HepG2 (cell line): Measurements from ENCODE around the gene PIK3CB. TPM values are rescaled to one million over a fixed set of nuclear protein-coding genes. Genes with fewer than 3 reads are reported as not detected.

Source experiments
- ATAC-seq: fragments of 200-7000 bp; cut with Tn5 transposase; 3 replicates; pipeline ENCODE4 v1.9.1; 2020; ENCODE audit warnings: mild to moderate bottlenecking, moderate library complexity
- BruUV-seq: library from RNA; stranded (reverse); fragments of 400-500 nt; replicated peaks from 2 replicates; lab custom pipeline; 2021; lab: Mats Ljungman, UMichigan
- CTCF ChIA-PET: fragments of 300-600 bp; formaldehyde crosslinking; extraction: SDS; loops from one replicate; lab custom pipeline; 2021; ENCODE audit warnings: low total read pairs, inconsistent platforms, low intra/inter-chr PET ratio; lab: Yijun Ruan, JAX
- POLR2A ChIA-PET: fragments of 350-600 bp; sonication (Branson Sonifier 250); formaldehyde crosslinking; loops from one replicate; lab custom pipeline; 2020; ENCODE audit warnings: antibody characterized with exemption, inconsistent platforms; lab: Yijun Ruan, JAX
- DNase-seq: peaks from one replicate; pipeline ENCODE4 v3.0.0-alpha.2; 2015; ENCODE audit warnings: low spot score
- FAIRE-seq: peaks from 3 replicates; lab custom pipeline; 2011; peaks lifted over from hg19 to GRCh38; lab: Jason Lieb, UNC
- H2AFZ ChIP-seq: one replicate; pipeline ENCODE4 v1.6.1; 2011; ENCODE audit warnings: low read length, inconsistent platforms
- H3K27ac ChIP-seq: fragments of 300-600 bp; 3 replicates; pipeline ENCODE4 v1.8.0; 2011; ENCODE audit warnings: mixed run types, mild to moderate bottlenecking, mixed read lengths, low read length, inconsistent platforms; ENCODE audit not compliant: insufficient read depth; ENCODE audit errors: extremely low read length
- H3K27me3 ChIP-seq, 2 experiments: fragments of 200-600 bp in 1 of 2; 2 replicates in 1 of 2; 3 replicates in 1 of 2; pipeline versions ENCODE4 v1.6.0 to v1.8.0; 2011; ENCODE audit warnings: low read length in 2 of 2, mild to moderate bottlenecking in 2 of 2, moderate library complexity in 2 of 2, inconsistent platforms in 1 of 2; ENCODE audit not compliant: insufficient read depth in 2 of 2, control insufficient read depth in 1 of 2
- H3K36me3 ChIP-seq, 2 experiments: fragments of 200-600 bp in 1 of 2; replicated peaks in 1 of 2; 2 replicates in 1 of 2; 3 replicates in 1 of 2; pipeline versions ENCODE4 v1.5.1 to v1.8.0; 2011; ENCODE audit warnings: low read length in 2 of 2, inconsistent platforms in 1 of 2; ENCODE audit not compliant: insufficient read depth in 2 of 2, control insufficient read depth in 1 of 2
- H3K4me1 ChIP-seq: 2 replicates; pipeline ENCODE4 v1.5.1; 2012; ENCODE audit warnings: low read length, inconsistent platforms; ENCODE audit not compliant: insufficient read depth
- H3K4me2 ChIP-seq: 2 replicates; pipeline ENCODE4 v1.6.0; 2011; ENCODE audit warnings: low read depth, low read length, inconsistent platforms
- H3K4me3 ChIP-seq, 3 experiments: fragments of 200-600 bp in 1 of 3; sonication (generic), shearing (Covaris generic) in 1 of 3; replicated peaks in 1 of 3; 2 replicates each; pipeline ENCODE4 v1.5.1; 2011 to 2016; ENCODE audit warnings: low read length in 3 of 3, inconsistent platforms in 2 of 3, low read depth in 2 of 3, mild to moderate bottlenecking in 2 of 3, control low read depth in 1 of 3, mixed read lengths in 1 of 3; ENCODE audit not compliant: insufficient read depth in 1 of 3
- H3K79me2 ChIP-seq: one replicate; pipeline ENCODE4 v1.6.1; 2011; ENCODE audit warnings: low read length, inconsistent platforms; ENCODE audit not compliant: insufficient read depth
- H3K9ac ChIP-seq: 2 replicates; pipeline ENCODE4 v1.6.0; 2011; ENCODE audit warnings: mild to moderate bottlenecking, low read depth, low read length, inconsistent platforms; ENCODE audit not compliant: insufficient read depth
- H3K9me3 ChIP-seq: 2 replicates; pipeline ENCODE4 v1.5.1; 2012; ENCODE audit warnings: mild to moderate bottlenecking, low read length
- H4K20me1 ChIP-seq: 2 replicates; pipeline ENCODE4 v1.6.0; 2011; ENCODE audit warnings: inconsistent platforms, mild to moderate bottlenecking, low read length, moderate library complexity; ENCODE audit not compliant: insufficient read depth
- ARID5B ChIP-seq: IDR thresholded peaks from 2 replicates; pipeline ENCODE4 v1.4.0; 2020; ENCODE audit warnings: mild to moderate bottlenecking, missing genetic modification reagents
- CBX5 ChIP-seq: sonication (generic); formaldehyde crosslinking; IDR thresholded peaks from 2 replicates; pipeline ENCODE4 v1.4.0; 2020; ENCODE audit warnings: missing genetic modification reagents, borderline replicate concordance
- HINFP ChIP-seq: sonication (generic); formaldehyde crosslinking; IDR thresholded peaks from 2 replicates; pipeline ENCODE4 v1.4.0; 2020; ENCODE audit warnings: low read depth, mild to moderate bottlenecking, missing genetic modification reagents
- HIVEP1 ChIP-seq: sonication (generic); formaldehyde crosslinking; IDR thresholded peaks from 2 replicates; pipeline ENCODE4 v1.4.0; 2020; ENCODE audit warnings: mild to moderate bottlenecking, missing genetic modification reagents
- NFRKB ChIP-seq: fragments of 450-650 bp; IDR thresholded peaks from 2 replicates; pipeline ENCODE4 v1.6.1; 2017
- NPAS2 ChIP-seq: sonication (generic); formaldehyde crosslinking; IDR thresholded peaks from 2 replicates; pipeline ENCODE4 v1.8.0; 2022; ENCODE audit warnings: mild to moderate bottlenecking, missing genetic modification reagents, borderline replicate concordance
- PAF1 ChIP-seq: IDR thresholded peaks from 2 replicates; pipeline ENCODE4 v1.6.1; 2016; ENCODE audit warnings: missing genetic modification reagents, missing compliant biosample characterization
- PRDM4 ChIP-seq: sonication (generic); formaldehyde crosslinking; IDR thresholded peaks from 2 replicates; pipeline ENCODE4 v1.9.0; 2021; ENCODE audit warnings: missing genetic modification reagents, borderline replicate concordance
- RBFOX2 ChIP-seq: fragments of 200-400 bp; formaldehyde crosslinking; IDR thresholded peaks from 2 replicates; pipeline ENCODE4 v1.6.1; 2017; ENCODE audit warnings: low read depth, mild to moderate bottlenecking, low read length
- TIGD3 ChIP-seq: sonication (generic); formaldehyde crosslinking; IDR thresholded peaks from 2 replicates; pipeline ENCODE4 v1.5.1; 2020; ENCODE audit warnings: mild to moderate bottlenecking, missing genetic modification reagents, borderline replicate concordance
- TMF1 ChIP-seq: sonication (generic); formaldehyde crosslinking; IDR thresholded peaks from 2 replicates; pipeline ENCODE4 v1.8.1; 2022; ENCODE audit warnings: low read depth, missing genetic modification reagents
- U2AF1 ChIP-seq: fragments of 200-400 bp; formaldehyde crosslinking; optimal IDR thresholded peaks from 2 replicates; pipeline ENCODE3; 2017; ENCODE audit warnings: mild to moderate bottlenecking, low read depth, low read length
- ZNF451 ChIP-seq: sonication (generic); formaldehyde crosslinking; IDR thresholded peaks from 2 replicates; pipeline ENCODE4 v1.5.0; 2020; ENCODE audit warnings: mild to moderate bottlenecking, missing genetic modification reagents
- ZNF576 ChIP-seq: sonication (generic); formaldehyde crosslinking; IDR thresholded peaks from 2 replicates; pipeline ENCODE4 v1.4.0; 2020; ENCODE audit warnings: mild to moderate bottlenecking, missing genetic modification reagents
- ZNF850 ChIP-seq: sonication (generic); formaldehyde crosslinking; conservative IDR thresholded peaks from 2 replicates; pipeline ENCODE4 v1.9.0; 2021; ENCODE audit warnings: mild to moderate bottlenecking, missing genetic modification reagents
- WGBS: methylation state at CpG from one replicate; pipeline ENCODE4 v1.1.6; 2017; ENCODE audit warnings: low lambda C conversion rate; 5-methylcytosine and 5-hydroxymethylcytosine counted together
- in situ Hi-C: cut with HindIII; loops from 2 replicates; pipeline ENCODE4 v1.10.0; 2017; ENCODE audit warnings: low pct_unique_long_range_greater_than_20kb; ENCODE audit not compliant: extremely low pct_ligation_motif_present
- intact Hi-C: fragments of 100-400 bp; cut with micrococcal nuclease; formaldehyde crosslinking; loops from one replicate; pipeline ENCODE4 v1.10.0; 2022; ENCODE audit not compliant: unreplicated experiment
- polyA plus RNA-seq, 8 experiments: library from polyadenylated mRNA; depleted of rRNA in 3 of 8; stranded (reverse) in 7 of 8; unstranded in 1 of 8; fragments of >200 nt; fragmentation: Illumina TruSeq in 4 of 8; extraction: Trizol in 4 of 8; gene quantifications; 2 replicates each; pipeline versions ENCODE4 v1.2.1 to v1.2.3, GENCODE V29; 2011 to 2016; ENCODE audit warnings: low read depth in 4 of 8, missing spikeins in 1 of 8, mixed read lengths in 1 of 8; ENCODE audit not compliant: insufficient read depth in 1 of 8
- total RNA-seq, 5 experiments: library from RNA; depleted of rRNA; stranded (reverse); fragments of >200 nt; fragmentation: Illumina TruSeq; extraction: Trizol; gene quantifications; 2 replicates each; pipeline ENCODE4 v1.2.3, GENCODE V29; 2016; ENCODE audit warnings: low read depth in 1 of 5

The PIK3CB gene
- total and polyA plus RNA-seq, 2 of the 13 experiments (the other 11 are each of a cell fraction or from before 2014, with no cell fraction given), result 6.6 to 18.7 TPM

- Histone ChIP-seq H3K27me3 (no peaks in the 10 kb centered on the region), H3K9me3 (peaks cover 8% of the 10 kb centered on the region; the same call in 1 of the 2 replicates), H4K20me1 (no peaks in the 10 kb centered on the region), H3K9ac (no peak overlapping the region), H3K4me2 (no peak overlapping the region; the same call in 1 of the 2 replicates), H3K79me2 (no peaks in the 10 kb centered on the region), H3K4me1 (peaks cover 36% of the 10 kb centered on the region), H3K4me3 (no peak overlapping the region), H2AFZ (no peak overlapping the region), H3K36me3 (no peaks in the 10 kb centered on the region), H3K27ac (no peak overlapping the region)
- in situ Hi-C loops (no loop called here), intact Hi-C loops (no loop called here)
- CTCF ChIA-PET, result no interaction called here
- ATAC-seq, result no peak
- no peak for FAIRE-seq
- WGBS, result 93% methylated on average over 6 of the region's 6 CpGs
- no peak for DNase-seq
- no TSS peak for BruUV-seq
- POLR2A ChIA-PET, result interaction anchor here (0.7 to 5.4 kb wide), 2 partner anchors 12 to 17 kb away, joined by 4 to 42 read pairs; no protein-coding TSS in a partner anchor
- TF ChIP-seq ZNF451 (CRISPR knock-in tag) (no peak), ZNF850 (CRISPR knock-in tag) (no peak), RBFOX2 (no peak), HINFP (CRISPR knock-in tag) (no peak), PAF1 (no peak), CBX5 (CRISPR knock-in tag) (no peak), PRDM4 (CRISPR knock-in tag) (no peak), TMF1 (CRISPR knock-in tag) (no peak), NPAS2 (CRISPR knock-in tag) (no peak), ZNF576 (CRISPR knock-in tag) (no peak), ARID5B (CRISPR knock-in tag) (no peak), HIVEP1 (no peak), U2AF1 (no peak), NFRKB (no peak), TIGD3 (CRISPR knock-in tag) (no peak)
These were observed 40.5 kb upstream of the PIK3CB start for GRCh38 chr3:138875096-138875753.
